ENCODE results near the gene NKG7. TPM values are rescaled to one million over a fixed set of nuclear protein-coding genes. Genes with fewer than 3 reads are reported as not detected.
A peak's percentile ranks its signal among the peaks of the same experiment; 100 is the strongest.

Gene NKG7
- total and polyA plus RNA-seq, 2 of the 13 experiments (the other 11 are each of a cell fraction or from before 2014, with no cell fraction given), result 0.40 TPM; not detected in 1

- TF ChIP-seq SATB2 (CRISPR knock-in tag; IDR thresholded peaks at IDR 0.05), result 0 out of 2 replicates have a peak, but pooled peaks have one; percentile 15
- 0 out of 2 replicates have a peak, but pooled peaks have one; percentile 19 for TF ChIP-seq ZNF605 (CRISPR knock-in tag; IDR thresholded peaks at IDR 0.05)
- no peak for TF ChIP-seq ZNF652 (CRISPR knock-in tag; IDR thresholded peaks at IDR 0.05; ENCODE audit: borderline replicate concordance, low read depth)
- no peak for TF ChIP-seq ZBTB40 (IDR thresholded peaks at IDR 0.05)
- no peak for TF ChIP-seq ZBTB40 (CRISPR knock-in tag; IDR thresholded peaks at IDR 0.05)
- TF ChIP-seq MAFK (conservative IDR thresholded peaks at IDR 0.05 in 1 of 2, IDR thresholded peaks at IDR 0.05 in 1 of 2; ENCODE audit: low read length in 2 of 2), result no peak
- 0 out of 2 replicates have a peak, but pooled peaks have one; percentile 8 for TF ChIP-seq XBP1 (CRISPR knock-in tag; IDR thresholded peaks at IDR 0.05)
- TF ChIP-seq POLR2A (IDR thresholded peaks at IDR 0.05; ENCODE audit: insufficient read depth in 1 of 2, low read depth in 2 of 2, low read length in 2 of 2), result peak in 1 of 2 experiments; percentile 85; a peak in 1 of 4 replicates
- TF ChIP-seq ZNF256 (CRISPR knock-in tag; conservative IDR thresholded peaks at IDR 0.05), result peak; percentile 69; the same call in 1 of the 2 replicates
- TF ChIP-seq FLYWCH1 (CRISPR knock-in tag; IDR thresholded peaks at IDR 0.05), result 0 out of 2 replicates have a peak, but pooled peaks have one; percentile 53
- peak; percentile 63; the same call in 1 of the 3 replicates for TF ChIP-seq MXI1 (IDR thresholded peaks at IDR 0.05; ENCODE audit: borderline replicate concordance, low read depth, low read length)
- no peak for TF ChIP-seq MTF1 (CRISPR knock-in tag; IDR thresholded peaks at IDR 0.05)
- 0 out of 2 replicates have a peak, but pooled peaks have one; percentile 12 for TF ChIP-seq SKIL (CRISPR knock-in tag; IDR thresholded peaks at IDR 0.05; ENCODE audit: borderline replicate concordance)
Observed at GRCh38 chr19:51365965-51366388, 6.5 kb downstream of the NKG7 start, which contains the start of gene ETFB (continued).

Measured in HepG2 (cell line).